K562 (cell line): ENCODE results near the gene ARL6IP6. TPM values are rescaled to one million over a fixed set of nuclear protein-coding genes. Genes with fewer than 3 reads are reported as not detected.

Source experiments
- CCNT2 ChIP-seq: IDR thresholded peaks from 2 replicates; pipeline ENCODE4 v1.6.1; 2011; ENCODE audit warnings: borderline replicate concordance, low read depth, mild to moderate bottlenecking, moderate library complexity, mixed read lengths, low read length; ENCODE audit not compliant: insufficient read length; ENCODE audit errors: extremely low read depth
- HDAC3 ChIP-seq: fragments of 450-650 bp; IDR thresholded peaks from 2 replicates; pipeline ENCODE4 v1.6.1; 2018; ENCODE audit warnings: borderline replicate concordance, mild to moderate bottlenecking, moderate library complexity; ENCODE audit not compliant: partially characterized antibody
- polyA plus RNA-seq, 8 experiments: library from polyadenylated mRNA; depleted of rRNA in 4 of 8; stranded (reverse) in 5 of 8; unstranded in 3 of 8; fragments of >200 nt; fragmentation: Nextera tagmentation in 2 of 8; fragmentation: Illumina TruSeq in 1 of 8; extraction: Ambion mirVana in 2 of 8; extraction: Trizol in 1 of 8; gene quantifications; 2 replicates each; pipeline versions ENCODE4 v1.2.1 to v1.2.3, GENCODE V29; 2011 to 2014; ENCODE audit warnings: inconsistent platforms in 1 of 8, missing spikeins in 1 of 8
- total RNA-seq, 7 experiments: library from RNA; depleted of rRNA in 6 of 7; stranded (reverse); fragments of >200 nt in 6 of 7; fragmentation: Illumina TruSeq in 2 of 7; extraction: Trizol in 2 of 7; gene quantifications; 2 replicates each; pipeline versions ENCODE4 v1.2.1 to v1.2.3, GENCODE V29; 2011 to 2021; ENCODE audit warnings: low replicate concordance in 1 of 7
- TF ChIP-seq, protein P1 (sequence below): fragments of 450-650 bp; IDR thresholded peaks from 2 replicates; pipeline ENCODE4 v1.6.1; 2016; ENCODE audit warnings: mild to moderate bottlenecking, moderate library complexity
- TF ChIP-seq, protein P2 (sequence below): fragments of 450-650 bp; IDR thresholded peaks from 2 replicates; pipeline ENCODE4 v1.7.1; 2018; ENCODE audit warnings: mild to moderate bottlenecking, low read depth; ENCODE audit not compliant: partially characterized antibody
- TF ChIP-seq, protein P3 (sequence below): fragments of 250-450 bp; sonication (Bioruptor Pico); IDR thresholded peaks from 2 replicates; pipeline ENCODE4 v1.8.0; 2021; ENCODE audit warnings: moderate library complexity, mild to moderate bottlenecking, inconsistent platforms
- TF ChIP-seq, protein P4 (sequence below), 2 experiments: fragments of 450-650 bp in 1 of 2; IDR thresholded peaks; 2 replicates each; pipeline ENCODE4 v1.6.1; 2011 to 2017; ENCODE audit warnings: low read depth in 2 of 2, antibody characterized with exemption in 1 of 2, borderline replicate concordance in 1 of 2, low read length in 1 of 2, mild to moderate bottlenecking in 1 of 2, mixed read lengths in 1 of 2; ENCODE audit not compliant: control insufficient read depth in 1 of 2

The ARL6IP6 gene
- total and polyA plus RNA-seq, 9 of the 15 experiments (the other 6 are each of a cell fraction or from before 2014, with no cell fraction given), result 19.2 to 98.5 (median 36.2) TPM

DNA sequence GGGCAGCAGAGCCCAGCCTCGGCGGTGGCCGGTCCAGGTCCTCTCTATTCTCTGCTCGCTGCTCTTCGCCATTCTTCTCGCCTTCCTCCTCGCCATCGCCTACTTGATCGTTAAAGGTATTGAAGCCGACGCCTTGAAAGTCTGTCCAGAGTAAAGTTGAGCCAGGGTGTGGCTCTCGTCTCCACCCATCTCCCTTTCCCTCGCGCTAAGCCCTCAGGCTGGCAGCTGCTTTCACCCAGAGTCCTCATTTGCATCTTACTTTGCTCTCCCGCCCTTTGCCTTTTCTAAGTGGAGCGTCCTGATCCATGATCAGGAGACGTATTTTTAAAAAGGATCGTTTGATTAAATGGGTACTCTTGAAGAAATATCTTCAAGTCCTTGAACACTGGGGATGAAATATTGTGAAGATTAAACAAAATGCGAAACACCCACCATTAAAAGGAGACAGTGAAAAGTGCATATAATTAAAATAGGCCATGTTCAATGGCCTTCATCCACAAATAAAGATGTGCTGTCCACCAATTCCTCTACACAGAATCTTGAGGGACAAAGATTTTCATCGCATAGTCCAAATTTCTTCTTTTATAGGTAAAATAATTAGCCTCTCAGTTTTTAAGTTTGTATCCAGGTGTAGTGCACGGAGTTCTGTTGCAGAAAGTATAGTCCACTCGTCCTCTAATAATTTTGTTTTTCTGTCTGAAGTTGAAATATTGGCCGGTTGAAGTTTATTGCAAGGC is 657 bp downstream of the ARL6IP6 start (continued):
- TF ChIP-seq, protein P1, sequence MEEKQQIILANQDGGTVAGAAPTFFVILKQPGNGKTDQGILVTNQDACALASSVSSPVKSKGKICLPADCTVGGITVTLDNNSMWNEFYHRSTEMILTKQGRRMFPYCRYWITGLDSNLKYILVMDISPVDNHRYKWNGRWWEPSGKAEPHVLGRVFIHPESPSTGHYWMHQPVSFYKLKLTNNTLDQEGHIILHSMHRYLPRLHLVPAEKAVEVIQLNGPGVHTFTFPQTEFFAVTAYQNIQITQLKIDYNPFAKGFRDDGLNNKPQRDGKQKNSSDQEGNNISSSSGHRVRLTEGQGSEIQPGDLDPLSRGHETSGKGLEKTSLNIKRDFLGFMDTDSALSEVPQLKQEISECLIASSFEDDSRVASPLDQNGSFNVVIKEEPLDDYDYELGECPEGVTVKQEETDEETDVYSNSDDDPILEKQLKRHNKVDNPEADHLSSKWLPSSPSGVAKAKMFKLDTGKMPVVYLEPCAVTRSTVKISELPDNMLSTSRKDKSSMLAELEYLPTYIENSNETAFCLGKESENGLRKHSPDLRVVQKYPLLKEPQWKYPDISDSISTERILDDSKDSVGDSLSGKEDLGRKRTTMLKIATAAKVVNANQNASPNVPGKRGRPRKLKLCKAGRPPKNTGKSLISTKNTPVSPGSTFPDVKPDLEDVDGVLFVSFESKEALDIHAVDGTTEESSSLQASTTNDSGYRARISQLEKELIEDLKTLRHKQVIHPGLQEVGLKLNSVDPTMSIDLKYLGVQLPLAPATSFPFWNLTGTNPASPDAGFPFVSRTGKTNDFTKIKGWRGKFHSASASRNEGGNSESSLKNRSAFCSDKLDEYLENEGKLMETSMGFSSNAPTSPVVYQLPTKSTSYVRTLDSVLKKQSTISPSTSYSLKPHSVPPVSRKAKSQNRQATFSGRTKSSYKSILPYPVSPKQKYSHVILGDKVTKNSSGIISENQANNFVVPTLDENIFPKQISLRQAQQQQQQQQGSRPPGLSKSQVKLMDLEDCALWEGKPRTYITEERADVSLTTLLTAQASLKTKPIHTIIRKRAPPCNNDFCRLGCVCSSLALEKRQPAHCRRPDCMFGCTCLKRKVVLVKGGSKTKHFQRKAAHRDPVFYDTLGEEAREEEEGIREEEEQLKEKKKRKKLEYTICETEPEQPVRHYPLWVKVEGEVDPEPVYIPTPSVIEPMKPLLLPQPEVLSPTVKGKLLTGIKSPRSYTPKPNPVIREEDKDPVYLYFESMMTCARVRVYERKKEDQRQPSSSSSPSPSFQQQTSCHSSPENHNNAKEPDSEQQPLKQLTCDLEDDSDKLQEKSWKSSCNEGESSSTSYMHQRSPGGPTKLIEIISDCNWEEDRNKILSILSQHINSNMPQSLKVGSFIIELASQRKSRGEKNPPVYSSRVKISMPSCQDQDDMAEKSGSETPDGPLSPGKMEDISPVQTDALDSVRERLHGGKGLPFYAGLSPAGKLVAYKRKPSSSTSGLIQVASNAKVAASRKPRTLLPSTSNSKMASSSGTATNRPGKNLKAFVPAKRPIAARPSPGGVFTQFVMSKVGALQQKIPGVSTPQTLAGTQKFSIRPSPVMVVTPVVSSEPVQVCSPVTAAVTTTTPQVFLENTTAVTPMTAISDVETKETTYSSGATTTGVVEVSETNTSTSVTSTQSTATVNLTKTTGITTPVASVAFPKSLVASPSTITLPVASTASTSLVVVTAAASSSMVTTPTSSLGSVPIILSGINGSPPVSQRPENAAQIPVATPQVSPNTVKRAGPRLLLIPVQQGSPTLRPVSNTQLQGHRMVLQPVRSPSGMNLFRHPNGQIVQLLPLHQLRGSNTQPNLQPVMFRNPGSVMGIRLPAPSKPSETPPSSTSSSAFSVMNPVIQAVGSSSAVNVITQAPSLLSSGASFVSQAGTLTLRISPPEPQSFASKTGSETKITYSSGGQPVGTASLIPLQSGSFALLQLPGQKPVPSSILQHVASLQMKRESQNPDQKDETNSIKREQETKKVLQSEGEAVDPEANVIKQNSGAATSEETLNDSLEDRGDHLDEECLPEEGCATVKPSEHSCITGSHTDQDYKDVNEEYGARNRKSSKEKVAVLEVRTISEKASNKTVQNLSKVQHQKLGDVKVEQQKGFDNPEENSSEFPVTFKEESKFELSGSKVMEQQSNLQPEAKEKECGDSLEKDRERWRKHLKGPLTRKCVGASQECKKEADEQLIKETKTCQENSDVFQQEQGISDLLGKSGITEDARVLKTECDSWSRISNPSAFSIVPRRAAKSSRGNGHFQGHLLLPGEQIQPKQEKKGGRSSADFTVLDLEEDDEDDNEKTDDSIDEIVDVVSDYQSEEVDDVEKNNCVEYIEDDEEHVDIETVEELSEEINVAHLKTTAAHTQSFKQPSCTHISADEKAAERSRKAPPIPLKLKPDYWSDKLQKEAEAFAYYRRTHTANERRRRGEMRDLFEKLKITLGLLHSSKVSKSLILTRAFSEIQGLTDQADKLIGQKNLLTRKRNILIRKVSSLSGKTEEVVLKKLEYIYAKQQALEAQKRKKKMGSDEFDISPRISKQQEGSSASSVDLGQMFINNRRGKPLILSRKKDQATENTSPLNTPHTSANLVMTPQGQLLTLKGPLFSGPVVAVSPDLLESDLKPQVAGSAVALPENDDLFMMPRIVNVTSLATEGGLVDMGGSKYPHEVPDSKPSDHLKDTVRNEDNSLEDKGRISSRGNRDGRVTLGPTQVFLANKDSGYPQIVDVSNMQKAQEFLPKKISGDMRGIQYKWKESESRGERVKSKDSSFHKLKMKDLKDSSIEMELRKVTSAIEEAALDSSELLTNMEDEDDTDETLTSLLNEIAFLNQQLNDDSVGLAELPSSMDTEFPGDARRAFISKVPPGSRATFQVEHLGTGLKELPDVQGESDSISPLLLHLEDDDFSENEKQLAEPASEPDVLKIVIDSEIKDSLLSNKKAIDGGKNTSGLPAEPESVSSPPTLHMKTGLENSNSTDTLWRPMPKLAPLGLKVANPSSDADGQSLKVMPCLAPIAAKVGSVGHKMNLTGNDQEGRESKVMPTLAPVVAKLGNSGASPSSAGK, result no peak; the same call in 1 of the 2 replicates
- no peak for TF ChIP-seq HDAC3
- TF ChIP-seq, protein P2, sequence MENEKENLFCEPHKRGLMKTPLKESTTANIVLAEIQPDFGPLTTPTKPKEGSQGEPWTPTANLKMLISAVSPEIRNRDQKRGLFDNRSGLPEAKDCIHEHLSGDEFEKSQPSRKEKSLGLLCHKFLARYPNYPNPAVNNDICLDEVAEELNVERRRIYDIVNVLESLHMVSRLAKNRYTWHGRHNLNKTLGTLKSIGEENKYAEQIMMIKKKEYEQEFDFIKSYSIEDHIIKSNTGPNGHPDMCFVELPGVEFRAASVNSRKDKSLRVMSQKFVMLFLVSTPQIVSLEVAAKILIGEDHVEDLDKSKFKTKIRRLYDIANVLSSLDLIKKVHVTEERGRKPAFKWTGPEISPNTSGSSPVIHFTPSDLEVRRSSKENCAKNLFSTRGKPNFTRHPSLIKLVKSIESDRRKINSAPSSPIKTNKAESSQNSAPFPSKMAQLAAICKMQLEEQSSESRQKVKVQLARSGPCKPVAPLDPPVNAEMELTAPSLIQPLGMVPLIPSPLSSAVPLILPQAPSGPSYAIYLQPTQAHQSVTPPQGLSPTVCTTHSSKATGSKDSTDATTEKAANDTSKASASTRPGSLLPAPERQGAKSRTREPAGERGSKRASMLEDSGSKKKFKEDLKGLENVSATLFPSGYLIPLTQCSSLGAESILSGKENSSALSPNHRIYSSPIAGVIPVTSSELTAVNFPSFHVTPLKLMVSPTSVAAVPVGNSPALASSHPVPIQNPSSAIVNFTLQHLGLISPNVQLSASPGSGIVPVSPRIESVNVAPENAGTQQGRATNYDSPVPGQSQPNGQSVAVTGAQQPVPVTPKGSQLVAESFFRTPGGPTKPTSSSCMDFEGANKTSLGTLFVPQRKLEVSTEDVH, result peak; percentile 13
- TF ChIP-seq, protein P3, sequence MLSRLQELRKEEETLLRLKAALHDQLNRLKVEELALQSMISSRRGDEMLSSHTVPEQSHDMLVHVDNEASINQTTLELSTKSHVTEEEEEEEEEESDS (CRISPR knock-in tag), result peak; percentile 13; the same call in 1 of the 2 replicates
- TF ChIP-seq, protein P4, sequence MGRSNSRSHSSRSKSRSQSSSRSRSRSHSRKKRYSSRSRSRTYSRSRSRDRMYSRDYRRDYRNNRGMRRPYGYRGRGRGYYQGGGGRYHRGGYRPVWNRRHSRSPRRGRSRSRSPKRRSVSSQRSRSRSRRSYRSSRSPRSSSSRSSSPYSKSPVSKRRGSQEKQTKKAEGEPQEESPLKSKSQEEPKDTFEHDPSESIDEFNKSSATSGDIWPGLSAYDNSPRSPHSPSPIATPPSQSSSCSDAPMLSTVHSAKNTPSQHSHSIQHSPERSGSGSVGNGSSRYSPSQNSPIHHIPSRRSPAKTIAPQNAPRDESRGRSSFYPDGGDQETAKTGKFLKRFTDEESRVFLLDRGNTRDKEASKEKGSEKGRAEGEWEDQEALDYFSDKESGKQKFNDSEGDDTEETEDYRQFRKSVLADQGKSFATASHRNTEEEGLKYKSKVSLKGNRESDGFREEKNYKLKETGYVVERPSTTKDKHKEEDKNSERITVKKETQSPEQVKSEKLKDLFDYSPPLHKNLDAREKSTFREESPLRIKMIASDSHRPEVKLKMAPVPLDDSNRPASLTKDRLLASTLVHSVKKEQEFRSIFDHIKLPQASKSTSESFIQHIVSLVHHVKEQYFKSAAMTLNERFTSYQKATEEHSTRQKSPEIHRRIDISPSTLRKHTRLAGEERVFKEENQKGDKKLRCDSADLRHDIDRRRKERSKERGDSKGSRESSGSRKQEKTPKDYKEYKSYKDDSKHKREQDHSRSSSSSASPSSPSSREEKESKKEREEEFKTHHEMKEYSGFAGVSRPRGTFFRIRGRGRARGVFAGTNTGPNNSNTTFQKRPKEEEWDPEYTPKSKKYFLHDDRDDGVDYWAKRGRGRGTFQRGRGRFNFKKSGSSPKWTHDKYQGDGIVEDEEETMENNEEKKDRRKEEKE (IDR thresholded peaks at IDR 0.05; ENCODE audit: borderline replicate concordance in 1 of 2, control insufficient read depth in 1 of 2, low read depth in 2 of 2, low read length in 1 of 2), result peak in 1 of 2 experiments; percentile 81; a peak in 1 of 4 replicates
- no peak for TF ChIP-seq CCNT2
